Activated CD4-positive, alpha-beta T cell treated with anti-CD3 and anti-CD28 coated beads, Interleukin-2, amount 50 U/mL, for 4 hours (primary cell): ENCODE results near the gene PPARA.

Source experiments
- DNase-seq, 2 experiments: peaks; one replicate each; pipeline ENCODE4 v3.0.0-alpha.2; 2020

The PPARA gene

GRCh38 chr22:46145896-46146295 lies 4.4 kb upstream of the PPARA start:
- DNase-seq, result no peak

GRCh38 chr22:46146329-46146728 lies 4.0 kb upstream of the PPARA start:
- no peak for DNase-seq

GRCh38 chr22:46147061-46147460 lies 3.3 kb upstream of the PPARA start:
- DNase-seq, result no peak

GRCh38 chr22:46147471-46148267 lies 2.7 kb upstream of the PPARA start:
- DNase-seq, result no peak

- DNase-seq, result no peak
These were observed 2.0 kb upstream of the PPARA start for GRCh38 chr22:46148336-46148735.

GRCh38 chr22:46148816-46149511 lies 1.4 kb upstream of the PPARA start:
- DNase-seq, result peak in 1 of 2 experiments; percentile 15

- DNase-seq, result peak in 1 of 2 experiments; percentile 14
These were observed 753 bp upstream of the PPARA start for GRCh38 chr22:46149512-46150033.

GRCh38 chr22:46150655-46151477 lies 540 bp downstream of the PPARA start:
- DNase-seq, result peak; percentile 36 to 38

- DNase-seq, result no peak
These were observed 3.6 kb downstream of the PPARA start for GRCh38 chr22:46153930-46154329.

- no peak for DNase-seq
These were observed 5.7 kb downstream of the PPARA start for GRCh38 chr22:46156031-46156430.

- no peak for DNase-seq
These were observed 8.0 kb downstream of the PPARA start for GRCh38 chr22:46158283-46158682.

GRCh38 chr22:46159212-46159611 lies 8.9 kb downstream of the PPARA start:
- DNase-seq, result no peak

GRCh38 chr22:46159777-46160176 lies 9.5 kb downstream of the PPARA start:
- DNase-seq, result no peak

GRCh38 chr22:46162285-46162684 lies 12.0 kb downstream of the PPARA start:
- no peak for DNase-seq

- no peak for DNase-seq
These were observed 12.6 kb downstream of the PPARA start for GRCh38 chr22:46162771-46163556.

- DNase-seq, result no peak
These were observed 13.2 kb downstream of the PPARA start for GRCh38 chr22:46163557-46163888.

GRCh38 chr22:46165977-46166376 lies 15.7 kb downstream of the PPARA start:
- no peak for DNase-seq

- DNase-seq, result no peak
These were observed 19.3 kb downstream of the PPARA start for GRCh38 chr22:46169628-46170027.

- no peak for DNase-seq
These were observed 21.6 kb downstream of the PPARA start for GRCh38 chr22:46171940-46172339.

GRCh38 chr22:46172522-46173110 lies 22.3 kb downstream of the PPARA start:
- no peak for DNase-seq

GRCh38 chr22:46173152-46173551 lies 22.8 kb downstream of the PPARA start:
- no peak for DNase-seq

GRCh38 chr22:46175631-46176030 lies 25.3 kb downstream of the PPARA start:
- DNase-seq, result no peak
